ENCODE data around the gene SART3.

DNA sequence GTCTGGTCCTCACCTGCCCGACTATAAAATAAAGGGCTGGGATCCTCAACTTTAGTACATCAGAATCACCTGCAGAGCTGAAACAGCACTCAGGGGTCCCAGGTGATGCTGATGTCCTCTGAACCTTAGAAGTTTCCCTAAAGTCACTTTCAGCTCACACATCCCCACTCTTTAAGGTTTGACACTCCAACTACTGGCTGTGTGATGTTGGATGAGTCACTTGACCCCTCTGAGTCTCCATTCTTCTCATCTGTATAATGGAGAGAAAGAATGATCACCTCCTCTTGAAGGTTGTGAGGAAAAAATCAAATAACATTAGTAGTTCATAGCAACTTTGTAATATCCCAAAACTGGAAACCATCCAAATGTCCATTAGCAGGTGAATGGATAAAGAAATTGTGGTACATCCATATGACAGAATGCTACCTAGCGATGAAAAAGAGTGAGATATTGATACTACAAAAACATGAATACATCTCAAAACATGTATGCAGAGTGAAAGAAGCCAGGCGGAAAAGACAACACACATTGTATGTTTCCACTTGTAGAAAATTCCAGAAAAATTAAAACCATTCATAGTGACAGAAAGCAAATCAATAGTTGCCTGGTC lies 23.6 kb upstream of the SART3 start:
- TF ChIP-seq POLR2A (IDR thresholded peaks at IDR 0.05) (no peak), POLR2AphosphoS5 (IDR thresholded peaks at IDR 0.05) (no peak)
- TF ChIP-seq, protein P1, sequence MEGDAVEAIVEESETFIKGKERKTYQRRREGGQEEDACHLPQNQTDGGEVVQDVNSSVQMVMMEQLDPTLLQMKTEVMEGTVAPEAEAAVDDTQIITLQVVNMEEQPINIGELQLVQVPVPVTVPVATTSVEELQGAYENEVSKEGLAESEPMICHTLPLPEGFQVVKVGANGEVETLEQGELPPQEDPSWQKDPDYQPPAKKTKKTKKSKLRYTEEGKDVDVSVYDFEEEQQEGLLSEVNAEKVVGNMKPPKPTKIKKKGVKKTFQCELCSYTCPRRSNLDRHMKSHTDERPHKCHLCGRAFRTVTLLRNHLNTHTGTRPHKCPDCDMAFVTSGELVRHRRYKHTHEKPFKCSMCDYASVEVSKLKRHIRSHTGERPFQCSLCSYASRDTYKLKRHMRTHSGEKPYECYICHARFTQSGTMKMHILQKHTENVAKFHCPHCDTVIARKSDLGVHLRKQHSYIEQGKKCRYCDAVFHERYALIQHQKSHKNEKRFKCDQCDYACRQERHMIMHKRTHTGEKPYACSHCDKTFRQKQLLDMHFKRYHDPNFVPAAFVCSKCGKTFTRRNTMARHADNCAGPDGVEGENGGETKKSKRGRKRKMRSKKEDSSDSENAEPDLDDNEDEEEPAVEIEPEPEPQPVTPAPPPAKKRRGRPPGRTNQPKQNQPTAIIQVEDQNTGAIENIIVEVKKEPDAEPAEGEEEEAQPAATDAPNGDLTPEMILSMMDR (IDR thresholded peaks at IDR 0.05), result no peak

Data from gastroesophageal sphincter (tissue), 3 donors.